HepG2 (cell line): Measurements from ENCODE around the gene FOXS1. TPM values are rescaled to one million over a fixed set of nuclear protein-coding genes. Genes with fewer than 3 reads are reported as not detected.
A peak's percentile ranks its signal among the peaks of the same experiment; 100 is the strongest.

Experiments used
- IRX3 ChIP-seq: sonication (generic); formaldehyde crosslinking; IDR thresholded peaks from 2 replicates; pipeline ENCODE4 v1.8.1; 2023; ENCODE audit warnings: mild to moderate bottlenecking, low read depth, missing genetic modification reagents, borderline replicate concordance
- NCOA1 ChIP-seq: sonication (generic); formaldehyde crosslinking; IDR thresholded peaks from 2 replicates; pipeline ENCODE4 v1.9.0; 2021; ENCODE audit warnings: missing genetic modification reagents
- NFYC ChIP-seq: IDR thresholded peaks from 2 replicates; pipeline ENCODE4 v1.6.1; 2016; ENCODE audit warnings: missing genetic modification reagents, missing compliant biosample characterization
- RARA ChIP-seq: IDR thresholded peaks from 2 replicates; pipeline ENCODE4 v1.6.1; 2016; ENCODE audit warnings: missing genetic modification reagents, missing compliant biosample characterization
- SMAD1 ChIP-seq: sonication (generic); formaldehyde crosslinking; IDR thresholded peaks from 2 replicates; pipeline ENCODE4 v1.4.0; 2020; ENCODE audit warnings: missing genetic modification reagents, low read depth, mild to moderate bottlenecking, borderline replicate concordance
- SMAD3 ChIP-seq: sonication (generic); formaldehyde crosslinking; IDR thresholded peaks from 2 replicates; pipeline ENCODE4 v1.4.0; 2020; ENCODE audit warnings: missing genetic modification reagents
- ZFP37 ChIP-seq: sonication (generic); formaldehyde crosslinking; IDR thresholded peaks from 2 replicates; pipeline ENCODE4 v1.4.0; 2020; ENCODE audit warnings: missing genetic modification reagents, borderline replicate concordance
- ZNF263 ChIP-seq: sonication (generic); formaldehyde crosslinking; IDR thresholded peaks from 2 replicates; pipeline ENCODE4 v1.4.0; 2020; ENCODE audit warnings: missing genetic modification reagents
- ZNF329 ChIP-seq: sonication (generic); formaldehyde crosslinking; IDR thresholded peaks from 2 replicates; pipeline ENCODE4 v1.9.0; 2021; ENCODE audit warnings: low read depth, mild to moderate bottlenecking, missing genetic modification reagents
- ZNF44 ChIP-seq: sonication (generic); formaldehyde crosslinking; IDR thresholded peaks from 2 replicates; pipeline ENCODE4 v1.5.1; 2020; ENCODE audit warnings: mild to moderate bottlenecking, missing genetic modification reagents
- ZNF567 ChIP-seq: sonication (generic); formaldehyde crosslinking; IDR thresholded peaks from 2 replicates; pipeline ENCODE4 v1.8.1; 2023; ENCODE audit warnings: mild to moderate bottlenecking, missing genetic modification reagents, borderline replicate concordance
- ZNF616 ChIP-seq: sonication (generic); formaldehyde crosslinking; IDR thresholded peaks from 2 replicates; pipeline ENCODE4 v1.5.0; 2020; ENCODE audit warnings: low read depth, mild to moderate bottlenecking, missing genetic modification reagents
- ZNF776 ChIP-seq: sonication (generic); formaldehyde crosslinking; IDR thresholded peaks from 2 replicates; pipeline ENCODE4 v1.4.0; 2020; ENCODE audit warnings: mild to moderate bottlenecking, missing genetic modification reagents
- ZSCAN9 ChIP-seq: IDR thresholded peaks from 2 replicates; pipeline ENCODE4 v1.6.1; 2016; ENCODE audit warnings: borderline replicate concordance
- polyA plus RNA-seq, 8 experiments: library from polyadenylated mRNA; depleted of rRNA in 3 of 8; stranded (reverse) in 7 of 8; unstranded in 1 of 8; fragments of >200 nt; fragmentation: Illumina TruSeq in 4 of 8; extraction: Trizol in 4 of 8; gene quantifications; 2 replicates each; pipeline versions ENCODE4 v1.2.1 to v1.2.3, GENCODE V29; 2011 to 2016; ENCODE audit warnings: low read depth in 4 of 8, missing spikeins in 1 of 8, mixed read lengths in 1 of 8; ENCODE audit not compliant: insufficient read depth in 1 of 8
- total RNA-seq, 5 experiments: library from RNA; depleted of rRNA; stranded (reverse); fragments of >200 nt; fragmentation: Illumina TruSeq; extraction: Trizol; gene quantifications; 2 replicates each; pipeline ENCODE4 v1.2.3, GENCODE V29; 2016; ENCODE audit warnings: low read depth in 1 of 5
- TF ChIP-seq, protein P1 (sequence below): sonication (generic); formaldehyde crosslinking; IDR thresholded peaks from 2 replicates; pipeline ENCODE4 v1.4.0; 2020; ENCODE audit warnings: missing genetic modification reagents
- TF ChIP-seq, protein P2 (sequence below), 2 experiments: fragments of 450-650 bp in 1 of 2; sonication (generic) in 1 of 2; formaldehyde crosslinking; IDR thresholded peaks; 2 replicates each; pipeline versions ENCODE4 v1.5.0 to v1.8.0; 2020 to 2022; ENCODE audit warnings: mild to moderate bottlenecking in 1 of 2, missing genetic modification reagents in 1 of 2
- TF ChIP-seq, protein P3 (sequence below), 2 experiments: sonication (generic) in 1 of 2; formaldehyde crosslinking in 1 of 2; IDR thresholded peaks; 2 replicates each; pipeline versions ENCODE4 v1.4.0 to v1.6.1; 2018 to 2020; ENCODE audit warnings: missing genetic modification reagents in 2 of 2, borderline replicate concordance in 1 of 2, low read depth in 1 of 2, mild to moderate bottlenecking in 1 of 2, missing biosample characterization in 1 of 2
- TF ChIP-seq, protein P4 (sequence below): IDR thresholded peaks from 2 replicates; pipeline ENCODE4 v1.6.1; 2016; ENCODE audit warnings: missing compliant biosample characterization, missing genetic modification reagents, borderline replicate concordance
- TF ChIP-seq, protein P5 (sequence below): sonication (generic); formaldehyde crosslinking; IDR thresholded peaks from 2 replicates; pipeline ENCODE4 v1.5.0; 2020; ENCODE audit warnings: mild to moderate bottlenecking, missing genetic modification reagents
- TF ChIP-seq, protein P6 (sequence below): sonication (generic); formaldehyde crosslinking; IDR thresholded peaks from 2 replicates; pipeline ENCODE4 v1.4.0; 2020; ENCODE audit warnings: missing genetic modification reagents, borderline replicate concordance

Gene FOXS1
- total and polyA plus RNA-seq, 2 of the 13 experiments (the other 11 are each of a cell fraction or from before 2014, with no cell fraction given), result not detected

DNA sequence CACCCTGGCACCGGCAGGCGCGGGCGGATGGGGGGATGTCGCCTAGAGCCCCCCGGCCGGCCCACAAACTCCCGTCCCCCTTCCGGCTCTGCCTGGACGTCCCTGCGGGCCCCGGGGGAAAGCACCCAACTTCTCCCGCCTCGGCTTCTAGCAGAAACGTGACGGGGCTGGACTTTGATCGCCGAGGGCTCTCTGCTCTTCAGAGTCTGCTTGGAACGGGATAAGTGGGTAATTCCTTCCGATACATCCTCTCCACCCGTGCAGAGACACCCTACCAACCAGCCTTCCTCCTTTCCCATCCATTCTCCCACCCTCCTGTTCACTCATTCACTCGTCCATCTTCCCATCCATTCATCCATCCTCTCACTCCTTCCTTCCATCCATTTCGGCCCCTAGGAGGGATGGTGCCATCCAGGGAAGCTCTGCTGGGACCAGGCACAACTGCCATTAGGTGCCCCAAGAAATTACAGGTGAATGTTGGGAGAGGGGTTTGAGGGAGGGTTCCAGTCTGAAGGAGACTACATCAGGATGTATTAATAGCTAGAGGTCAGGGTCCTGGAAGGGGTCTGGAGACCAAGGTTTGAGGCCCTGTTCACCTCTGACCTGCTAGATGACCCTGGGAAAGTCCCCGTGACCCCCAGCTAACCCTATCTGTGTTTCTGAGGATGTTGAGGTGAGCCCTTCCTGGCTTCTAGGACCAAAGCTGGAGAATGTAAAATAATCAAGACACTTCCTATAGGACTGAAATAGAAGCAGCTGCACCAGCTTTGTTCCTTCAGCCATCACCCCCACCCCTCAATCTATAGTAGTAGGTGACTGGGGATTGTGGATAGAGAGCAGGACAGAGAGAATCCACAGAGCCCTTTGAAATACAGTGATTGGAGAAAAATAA lies 25.6 kb upstream of the FOXS1 start (continued):
- TF ChIP-seq, protein P1, sequence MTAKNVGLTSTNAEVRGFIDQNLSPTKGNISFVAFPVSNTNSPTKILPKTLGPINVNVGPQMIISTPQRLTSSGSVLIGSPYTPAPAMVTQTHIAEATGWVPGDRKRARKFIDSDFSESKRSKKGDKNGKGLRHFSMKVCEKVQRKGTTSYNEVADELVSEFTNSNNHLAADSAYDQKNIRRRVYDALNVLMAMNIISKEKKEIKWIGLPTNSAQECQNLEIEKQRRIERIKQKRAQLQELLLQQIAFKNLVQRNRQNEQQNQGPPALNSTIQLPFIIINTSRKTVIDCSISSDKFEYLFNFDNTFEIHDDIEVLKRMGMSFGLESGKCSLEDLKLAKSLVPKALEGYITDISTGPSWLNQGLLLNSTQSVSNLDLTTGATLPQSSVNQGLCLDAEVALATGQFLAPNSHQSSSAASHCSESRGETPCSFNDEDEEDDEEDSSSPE, result no peak
- TF ChIP-seq ZSCAN9 (CRISPR knock-in tag), result no peak
- TF ChIP-seq, protein P2, sequence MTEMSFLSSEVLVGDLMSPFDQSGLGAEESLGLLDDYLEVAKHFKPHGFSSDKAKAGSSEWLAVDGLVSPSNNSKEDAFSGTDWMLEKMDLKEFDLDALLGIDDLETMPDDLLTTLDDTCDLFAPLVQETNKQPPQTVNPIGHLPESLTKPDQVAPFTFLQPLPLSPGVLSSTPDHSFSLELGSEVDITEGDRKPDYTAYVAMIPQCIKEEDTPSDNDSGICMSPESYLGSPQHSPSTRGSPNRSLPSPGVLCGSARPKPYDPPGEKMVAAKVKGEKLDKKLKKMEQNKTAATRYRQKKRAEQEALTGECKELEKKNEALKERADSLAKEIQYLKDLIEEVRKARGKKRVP (CRISPR knock-in tag; IDR thresholded peaks at IDR 0.05), result no peak
- no peak for TF ChIP-seq SMAD1 (CRISPR knock-in tag)
- no peak for TF ChIP-seq IRX3
- no peak for TF ChIP-seq ZNF776 (CRISPR knock-in tag)
- TF ChIP-seq, protein P3, sequence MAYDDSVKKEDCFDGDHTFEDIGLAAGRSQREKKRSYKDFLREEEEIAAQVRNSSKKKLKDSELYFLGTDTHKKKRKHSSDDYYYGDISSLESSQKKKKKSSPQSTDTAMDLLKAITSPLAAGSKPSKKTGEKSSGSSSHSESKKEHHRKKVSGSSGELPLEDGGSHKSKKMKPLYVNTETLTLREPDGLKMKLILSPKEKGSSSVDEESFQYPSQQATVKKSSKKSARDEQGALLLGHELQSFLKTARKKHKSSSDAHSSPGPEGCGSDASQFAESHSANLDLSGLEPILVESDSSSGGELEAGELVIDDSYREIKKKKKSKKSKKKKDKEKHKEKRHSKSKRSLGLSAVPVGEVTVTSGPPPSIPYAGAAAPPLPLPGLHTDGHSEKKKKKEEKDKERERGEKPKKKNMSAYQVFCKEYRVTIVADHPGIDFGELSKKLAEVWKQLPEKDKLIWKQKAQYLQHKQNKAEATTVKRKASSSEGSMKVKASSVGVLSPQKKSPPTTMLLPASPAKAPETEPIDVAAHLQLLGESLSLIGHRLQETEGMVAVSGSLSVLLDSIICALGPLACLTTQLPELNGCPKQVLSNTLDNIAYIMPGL (CRISPR knock-in tag; IDR thresholded peaks at IDR 0.05; ENCODE audit: borderline replicate concordance in 1 of 2, low read depth in 1 of 2), result peak in 1 of 2 experiments; percentile 43; a peak in 1 of 4 replicates
- TF ChIP-seq ZNF567 (CRISPR knock-in tag), result no peak
- no peak for TF ChIP-seq ZNF263
- no peak for TF ChIP-seq ZNF329
- no peak for TF ChIP-seq ZNF44 (CRISPR knock-in tag)
- TF ChIP-seq ZFP37, result no peak
- TF ChIP-seq NCOA1, result no peak
- TF ChIP-seq, protein P4, sequence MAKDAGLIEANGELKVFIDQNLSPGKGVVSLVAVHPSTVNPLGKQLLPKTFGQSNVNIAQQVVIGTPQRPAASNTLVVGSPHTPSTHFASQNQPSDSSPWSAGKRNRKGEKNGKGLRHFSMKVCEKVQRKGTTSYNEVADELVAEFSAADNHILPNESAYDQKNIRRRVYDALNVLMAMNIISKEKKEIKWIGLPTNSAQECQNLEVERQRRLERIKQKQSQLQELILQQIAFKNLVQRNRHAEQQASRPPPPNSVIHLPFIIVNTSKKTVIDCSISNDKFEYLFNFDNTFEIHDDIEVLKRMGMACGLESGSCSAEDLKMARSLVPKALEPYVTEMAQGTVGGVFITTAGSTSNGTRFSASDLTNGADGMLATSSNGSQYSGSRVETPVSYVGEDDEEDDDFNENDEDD, result 0 out of 2 replicates have a peak, but pooled peaks have one; percentile 28
- no peak for TF ChIP-seq SMAD3 (CRISPR knock-in tag)
- TF ChIP-seq NFYC (CRISPR knock-in tag), result no peak
- TF ChIP-seq, protein P5, sequence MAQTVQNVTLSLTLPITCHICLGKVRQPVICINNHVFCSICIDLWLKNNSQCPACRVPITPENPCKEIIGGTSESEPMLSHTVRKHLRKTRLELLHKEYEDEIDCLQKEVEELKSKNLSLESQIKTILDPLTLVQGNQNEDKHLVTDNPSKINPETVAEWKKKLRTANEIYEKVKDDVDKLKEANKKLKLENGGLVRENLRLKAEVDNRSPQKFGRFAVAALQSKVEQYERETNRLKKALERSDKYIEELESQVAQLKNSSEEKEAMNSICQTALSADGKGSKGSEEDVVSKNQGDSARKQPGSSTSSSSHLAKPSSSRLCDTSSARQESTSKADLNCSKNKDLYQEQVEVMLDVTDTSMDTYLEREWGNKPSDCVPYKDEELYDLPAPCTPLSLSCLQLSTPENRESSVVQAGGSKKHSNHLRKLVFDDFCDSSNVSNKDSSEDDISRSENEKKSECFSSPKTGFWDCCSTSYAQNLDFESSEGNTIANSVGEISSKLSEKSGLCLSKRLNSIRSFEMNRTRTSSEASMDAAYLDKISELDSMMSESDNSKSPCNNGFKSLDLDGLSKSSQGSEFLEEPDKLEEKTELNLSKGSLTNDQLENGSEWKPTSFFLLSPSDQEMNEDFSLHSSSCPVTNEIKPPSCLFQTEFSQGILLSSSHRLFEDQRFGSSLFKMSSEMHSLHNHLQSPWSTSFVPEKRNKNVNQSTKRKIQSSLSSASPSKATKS (CRISPR knock-in tag), result no peak
- no peak for TF ChIP-seq RARA (CRISPR knock-in tag)
- TF ChIP-seq, protein P6, sequence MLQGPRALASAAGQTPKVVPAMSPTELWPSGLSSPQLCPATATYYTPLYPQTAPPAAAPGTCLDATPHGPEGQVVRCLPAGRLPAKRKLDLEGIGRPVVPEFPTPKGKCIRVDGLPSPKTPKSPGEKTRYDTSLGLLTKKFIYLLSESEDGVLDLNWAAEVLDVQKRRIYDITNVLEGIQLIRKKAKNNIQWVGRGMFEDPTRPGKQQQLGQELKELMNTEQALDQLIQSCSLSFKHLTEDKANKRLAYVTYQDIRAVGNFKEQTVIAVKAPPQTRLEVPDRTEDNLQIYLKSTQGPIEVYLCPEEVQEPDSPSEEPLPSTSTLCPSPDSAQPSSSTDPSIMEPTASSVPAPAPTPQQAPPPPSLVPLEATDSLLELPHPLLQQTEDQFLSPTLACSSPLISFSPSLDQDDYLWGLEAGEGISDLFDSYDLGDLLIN (CRISPR knock-in tag), result no peak
- TF ChIP-seq ZNF616 (CRISPR knock-in tag), result no peak
